H9 (cell line): Measurements from ENCODE around the gene FNIP2. TPM values are rescaled to one million over a fixed set of nuclear protein-coding genes. Genes with fewer than 3 reads are reported as not detected.
"Not testable (repeated sequence)": the region's sequence is repeated elsewhere in the genome, so short reads cannot be mapped to it uniquely, and the experiment has no call there.

Experiments
- DNase-seq: peaks from one replicate; pipeline ENCODE4 v3.0.0-alpha.2; 2017
- H2AFZ ChIP-seq: one replicate; pipeline ENCODE4 v1.6.1; 2013; ENCODE audit warnings: mild to moderate bottlenecking, low read length, control low read depth, moderate library complexity
- H2AK5ac ChIP-seq: 2 replicates; pipeline ENCODE4 v1.6.1; 2013; ENCODE audit warnings: low read length, control low read depth, mixed read lengths; ENCODE audit not compliant: insufficient read length
- H2BK120ac ChIP-seq: one replicate; pipeline ENCODE4 v1.6.1; 2013; ENCODE audit warnings: low read depth, mild to moderate bottlenecking, low read length, control low read depth, inconsistent platforms; ENCODE audit not compliant: poor library complexity, severe bottlenecking
- H2BK12ac ChIP-seq: 2 replicates; pipeline ENCODE4 v1.6.1; 2013; ENCODE audit warnings: low read length, control low read depth, mixed read lengths, low read depth; ENCODE audit not compliant: insufficient read length
- H2BK15ac ChIP-seq: 2 replicates; pipeline ENCODE4 v1.6.1; 2013; ENCODE audit warnings: low read depth, low read length, control low read depth
- H2BK20ac ChIP-seq: one replicate; pipeline ENCODE4 v1.6.1; 2013; ENCODE audit warnings: low read depth, mild to moderate bottlenecking, low read length, control low read depth, inconsistent platforms; ENCODE audit not compliant: poor library complexity, severe bottlenecking
- H2BK5ac ChIP-seq: 2 replicates; pipeline ENCODE4 v1.6.1; 2013; ENCODE audit warnings: low read length, control low read depth, mixed read lengths; ENCODE audit not compliant: insufficient read length
- H3K14ac ChIP-seq: 2 replicates; pipeline ENCODE4 v1.6.1; 2013; ENCODE audit warnings: low read length, control low read depth; ENCODE audit not compliant: insufficient read depth
- H3K18ac ChIP-seq: 2 replicates; pipeline ENCODE4 v1.6.1; 2013; ENCODE audit warnings: low read depth, mild to moderate bottlenecking, mixed read lengths, low read length, control low read depth; ENCODE audit not compliant: insufficient read length
- H3K23ac ChIP-seq: 2 replicates; pipeline ENCODE4 v1.6.1; 2013; ENCODE audit warnings: low read length, control low read depth, mixed read lengths, low read depth; ENCODE audit not compliant: insufficient read length
- H3K23me2 ChIP-seq: 2 replicates; pipeline ENCODE4 v1.6.1; 2013; ENCODE audit warnings: low read depth, mild to moderate bottlenecking, mixed read lengths, low read length, control low read depth; ENCODE audit not compliant: insufficient read length, poor library complexity, severe bottlenecking
- H3K27ac ChIP-seq: 2 replicates; pipeline ENCODE4 v1.5.1; 2013; ENCODE audit warnings: low read length, control low read depth, mixed read lengths, low read depth; ENCODE audit not compliant: insufficient read length
- H3K27me3 ChIP-seq: 2 replicates; pipeline ENCODE4 v1.6.1; 2013; ENCODE audit warnings: low read length, control low read depth, inconsistent platforms; ENCODE audit not compliant: insufficient read depth
- H3K4ac ChIP-seq: 2 replicates; pipeline ENCODE4 v1.6.1; 2013; ENCODE audit warnings: low read depth, mild to moderate bottlenecking, control low read depth, inconsistent platforms, low read length, moderate library complexity
- H3K4me1 ChIP-seq: 2 replicates; pipeline ENCODE4 v1.6.1; 2013; ENCODE audit warnings: low read length, control low read depth, inconsistent platforms; ENCODE audit not compliant: insufficient read depth
- H3K4me2 ChIP-seq: 2 replicates; pipeline ENCODE4 v1.6.1; 2013; ENCODE audit warnings: low read length, control low read depth, mixed read lengths; ENCODE audit not compliant: insufficient read length, insufficient read depth
- H3K56ac ChIP-seq: 2 replicates; pipeline ENCODE4 v1.6.1; 2013; ENCODE audit warnings: low read depth, mild to moderate bottlenecking, mixed read lengths, low read length, control low read depth; ENCODE audit not compliant: insufficient read length
- H3K79me1 ChIP-seq: 2 replicates; pipeline ENCODE4 v1.6.1; 2013; ENCODE audit warnings: low read depth, mild to moderate bottlenecking, moderate library complexity, low read length, control low read depth, inconsistent platforms; ENCODE audit not compliant: insufficient read depth, poor library complexity, severe bottlenecking
- H3K79me2 ChIP-seq: 2 replicates; pipeline ENCODE4 v1.6.1; 2013; ENCODE audit warnings: low read length, control low read depth, inconsistent platforms; ENCODE audit not compliant: insufficient read depth
- H3K9ac ChIP-seq: 2 replicates; pipeline ENCODE4 v1.6.1; 2013; ENCODE audit warnings: low read length, control low read depth, mixed read lengths; ENCODE audit not compliant: insufficient read length; ENCODE audit errors: extremely low read depth
- H3K9me3 ChIP-seq: one replicate; pipeline ENCODE4 v1.6.1; 2013; ENCODE audit warnings: low read depth, low read length, inconsistent platforms; ENCODE audit not compliant: control insufficient read depth
- H3T11ph ChIP-seq: one replicate; pipeline ENCODE4 v1.6.1; 2013; ENCODE audit warnings: mild to moderate bottlenecking, low read length, control low read depth, inconsistent platforms
- H4K20me1 ChIP-seq: one replicate; pipeline ENCODE4 v1.6.1; 2013; ENCODE audit not compliant: control insufficient read depth, insufficient read length, insufficient read depth
- H4K5ac ChIP-seq: 2 replicates; pipeline ENCODE4 v1.6.1; 2013; ENCODE audit warnings: low read depth, mild to moderate bottlenecking, mixed read lengths, low read length, control low read depth; ENCODE audit not compliant: insufficient read length
- H4K8ac ChIP-seq: replicated peaks from 2 replicates; pipeline ENCODE4 v1.6.1; 2013; ENCODE audit warnings: low read length, control low read depth, mixed read lengths, low read depth; ENCODE audit not compliant: insufficient read length
- H4K91ac ChIP-seq: 2 replicates; pipeline ENCODE4 v1.6.1; 2013; ENCODE audit warnings: low read depth, mild to moderate bottlenecking, moderate library complexity, mixed read lengths, low read length, control low read depth; ENCODE audit not compliant: insufficient read length
- H3K27ac Mint-ChIP-seq, 3 experiments: 2 replicates in 2 of 3; 3 replicates in 1 of 3; pipeline ENCODE4 v1.8.0; 2020 to 2021; ENCODE audit warnings: mixed read lengths in 3 of 3, mild to moderate bottlenecking in 1 of 3, moderate library complexity in 1 of 3
- H3K27me3 Mint-ChIP-seq: 2 replicates; pipeline ENCODE4 v1.8.0; 2021; ENCODE audit warnings: low read depth, mild to moderate bottlenecking, moderate library complexity, mixed read lengths
- H3K36me3 Mint-ChIP-seq, 3 experiments: 2 replicates in 2 of 3; 3 replicates in 1 of 3; pipeline ENCODE4 v1.8.0; 2020 to 2021; ENCODE audit warnings: low read depth in 3 of 3, mixed read lengths in 3 of 3; ENCODE audit not compliant: insufficient read depth in 1 of 3
- H3K4me1 Mint-ChIP-seq, 2 experiments: 2 replicates each; pipeline ENCODE4 v1.8.0; 2020; ENCODE audit warnings: mixed read lengths in 2 of 2
- H3K4me3 Mint-ChIP-seq, 2 experiments: 2 replicates in 1 of 2; 3 replicates in 1 of 2; pipeline ENCODE4 v1.8.0; 2020 to 2021; ENCODE audit warnings: mild to moderate bottlenecking in 2 of 2, mixed read lengths in 2 of 2, moderate library complexity in 1 of 2
- H3K9me3 Mint-ChIP-seq, 2 experiments: 2 replicates in 1 of 2; 3 replicates in 1 of 2; pipeline ENCODE4 v1.8.0; 2020; ENCODE audit warnings: mild to moderate bottlenecking in 2 of 2, mixed read lengths in 2 of 2, moderate library complexity in 1 of 2
- WGBS: extraction: QIAGEN DNeasy Blood & Tissue Kit; methylation state at CpG from one replicate; pipeline ENCODE4 v1.1.7; 2013; ENCODE audit warnings: missing lambda C conversion rate, low lambda C conversion rate, mixed read lengths; ENCODE audit not compliant: insufficient read length; ENCODE audit errors: extremely low coverage; 5-methylcytosine and 5-hydroxymethylcytosine counted together
- total RNA-seq: library from RNA; stranded (reverse); gene quantifications from 2 replicates; pipeline ENCODE4 v1.2.1, GENCODE V29; 2021
- TF ChIP-seq, protein P1 (sequence below): fragments of 200-600 bp; sonication (generic); conservative IDR thresholded peaks from 3 replicates; pipeline ENCODE4 v1.8.0; 2021; ENCODE audit warnings: antibody characterized with exemption, mild to moderate bottlenecking

Gene FNIP2
- total RNA-seq, 1 experiment from 2014 or later, result 9.6 TPM

DNA sequence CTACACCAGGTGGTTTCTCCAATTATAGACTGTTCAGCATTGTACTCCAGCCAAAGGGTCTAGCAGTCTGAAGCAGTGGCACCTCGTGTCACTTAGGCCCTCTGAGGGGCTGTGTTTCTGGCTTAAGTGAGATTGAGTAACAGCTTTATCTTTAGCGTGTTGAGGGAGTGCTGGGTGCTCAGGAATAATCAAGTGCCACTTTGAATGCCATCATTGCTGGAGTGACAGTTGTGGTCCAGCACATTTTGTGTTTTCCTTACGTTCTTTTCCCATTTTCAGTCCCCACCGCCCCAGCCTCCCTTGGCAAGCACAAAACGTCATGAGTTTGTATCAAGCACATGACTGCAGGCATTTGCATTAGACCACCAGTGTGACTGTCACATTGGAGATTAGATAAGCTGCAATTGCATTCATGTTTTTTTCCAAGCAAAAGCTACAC, 58.7 kb downstream of the FNIP2 start:
- DNase-seq, result no peak
- H3K4me1 ChIP-seq, result no peaks in the 10 kb centered on the region
- H4K8ac ChIP-seq, result no peak overlapping the region
- no peak overlapping the region for H3K23ac ChIP-seq
- H4K91ac ChIP-seq, result no peak overlapping the region
- no peak overlapping the region for H3K4me3 Mint-ChIP-seq
- H4K5ac ChIP-seq, result no peak overlapping the region
- no peaks in the 10 kb centered on the region for H3K79me2 ChIP-seq
- H3K27me3 ChIP-seq, result no peaks in the 10 kb centered on the region
- no peak overlapping the region for H2BK5ac ChIP-seq
- H3K4me2 ChIP-seq, result no peak overlapping the region
- no peak overlapping the region for H2BK20ac ChIP-seq
- no peak overlapping the region for H2BK120ac ChIP-seq
- H2AK5ac ChIP-seq, result no peak overlapping the region
- no peaks in the 10 kb centered on the region for H4K20me1 ChIP-seq
- H3K56ac ChIP-seq, result no peak overlapping the region
- H3T11ph ChIP-seq, result no peak overlapping the region
- no peaks in the 10 kb centered on the region for H3K79me1 ChIP-seq
- no peaks in the 10 kb centered on the region for H3K9me3 Mint-ChIP-seq
- H3K36me3 Mint-ChIP-seq, result peaks cover 3 to 8% (median 3%) of the 10 kb centered on the region in 3 experiments; a peak in 2 of 7 replicates
- no peak overlapping the region for H2BK15ac ChIP-seq
- H3K4ac ChIP-seq, result no peak overlapping the region
- H3K18ac ChIP-seq, result no peak overlapping the region
- no peak overlapping the region for H2AFZ ChIP-seq
- H3K9ac ChIP-seq, result no peak overlapping the region
- no peaks in the 10 kb centered on the region for H3K27me3 Mint-ChIP-seq
- H3K4me1 Mint-ChIP-seq, result peaks cover 0 to 7% of the 10 kb centered on the region in 2 experiments; a peak in 3 of 4 replicates
- no peak overlapping the region for H3K27ac Mint-ChIP-seq
- TF ChIP-seq, protein P1, sequence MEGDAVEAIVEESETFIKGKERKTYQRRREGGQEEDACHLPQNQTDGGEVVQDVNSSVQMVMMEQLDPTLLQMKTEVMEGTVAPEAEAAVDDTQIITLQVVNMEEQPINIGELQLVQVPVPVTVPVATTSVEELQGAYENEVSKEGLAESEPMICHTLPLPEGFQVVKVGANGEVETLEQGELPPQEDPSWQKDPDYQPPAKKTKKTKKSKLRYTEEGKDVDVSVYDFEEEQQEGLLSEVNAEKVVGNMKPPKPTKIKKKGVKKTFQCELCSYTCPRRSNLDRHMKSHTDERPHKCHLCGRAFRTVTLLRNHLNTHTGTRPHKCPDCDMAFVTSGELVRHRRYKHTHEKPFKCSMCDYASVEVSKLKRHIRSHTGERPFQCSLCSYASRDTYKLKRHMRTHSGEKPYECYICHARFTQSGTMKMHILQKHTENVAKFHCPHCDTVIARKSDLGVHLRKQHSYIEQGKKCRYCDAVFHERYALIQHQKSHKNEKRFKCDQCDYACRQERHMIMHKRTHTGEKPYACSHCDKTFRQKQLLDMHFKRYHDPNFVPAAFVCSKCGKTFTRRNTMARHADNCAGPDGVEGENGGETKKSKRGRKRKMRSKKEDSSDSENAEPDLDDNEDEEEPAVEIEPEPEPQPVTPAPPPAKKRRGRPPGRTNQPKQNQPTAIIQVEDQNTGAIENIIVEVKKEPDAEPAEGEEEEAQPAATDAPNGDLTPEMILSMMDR, result no peak
- no peak overlapping the region for H2BK12ac ChIP-seq
- no CpG with 5 or more reads among the region's 5 CpGs for WGBS
- no peaks in the 10 kb centered on the region for H3K23me2 ChIP-seq
- H3K27ac ChIP-seq, result no peak overlapping the region
- H3K9me3 ChIP-seq, result no peaks in the 10 kb centered on the region
- no peak overlapping the region for H3K14ac ChIP-seq

DNA sequence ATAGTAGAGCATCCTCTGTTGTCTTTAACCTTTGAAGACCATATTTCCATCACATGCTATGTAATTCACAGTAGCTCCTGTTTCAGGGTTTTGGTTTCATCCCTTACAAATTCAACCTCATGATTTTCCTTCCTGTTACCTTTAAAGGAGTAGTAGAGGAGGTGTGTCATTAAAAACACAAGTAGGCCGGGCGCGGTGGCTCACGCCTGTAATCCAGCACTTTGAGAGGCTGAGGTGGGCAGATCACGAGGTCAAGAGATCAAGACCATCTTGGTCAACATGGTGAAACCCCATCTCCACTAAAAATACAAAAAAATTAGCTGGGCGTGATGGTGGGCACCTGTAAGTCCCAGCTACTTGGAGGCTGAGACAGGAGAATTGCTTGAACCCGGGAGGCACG, 59.3 kb downstream of the FNIP2 start:
- not testable (repeated sequence) for H3K4me2 ChIP-seq, H3T11ph ChIP-seq, H3K18ac ChIP-seq, H3K9ac ChIP-seq, H4K8ac ChIP-seq, H4K91ac ChIP-seq, H2BK12ac ChIP-seq, H3K27ac ChIP-seq, H3K14ac ChIP-seq, H3K27me3 Mint-ChIP-seq, H2BK5ac ChIP-seq, H3K56ac ChIP-seq, H3K79me2 ChIP-seq, H3K4me3 Mint-ChIP-seq, H3K23ac ChIP-seq, H2BK15ac ChIP-seq, H2AK5ac ChIP-seq, H2BK20ac ChIP-seq, H2AFZ ChIP-seq, H3K4me1 ChIP-seq, H3K27ac Mint-ChIP-seq, H4K20me1 ChIP-seq, H3K9me3 ChIP-seq, H3K4me1 Mint-ChIP-seq, H4K5ac ChIP-seq, H3K79me1 ChIP-seq, H3K4ac ChIP-seq, H3K9me3 Mint-ChIP-seq, H3K27me3 ChIP-seq, H3K23me2 ChIP-seq, H2BK120ac ChIP-seq, DNase-seq, H3K36me3 Mint-ChIP-seq
- WGBS, result no CpG with 5 or more reads among the region's 8 CpGs
